RWPE2 (cell line): ENCODE results near the gene LMX1B.

Source experiments
- ATAC-seq: fragments of 200-7000 bp; cut with Tn5 transposase; 3 replicates; pipeline ENCODE4 v1.9.1; 2021; ENCODE audit warnings: low read depth
- DNase-seq: peaks from one replicate; pipeline ENCODE4 v3.0.0-alpha.2; 2020; ENCODE audit warnings: low spot score
- H3K27ac ChIP-seq: fragments of 450-650 bp; 2 replicates; pipeline ENCODE4 v1.5.1; 2017; ENCODE audit warnings: mild to moderate bottlenecking; ENCODE audit not compliant: poor library complexity, severe bottlenecking
- H3K27me3 ChIP-seq: fragments of 250-450 bp; sonication (Bioruptor Pico); 2 replicates; pipeline ENCODE4 v1.5.1; 2021; ENCODE audit warnings: mild to moderate bottlenecking, moderate library complexity; ENCODE audit not compliant: insufficient read depth, poor library complexity, severe bottlenecking
- H3K36me3 ChIP-seq: fragments of 250-450 bp; sonication (Bioruptor Pico); 2 replicates; pipeline ENCODE4 v1.5.1; 2020; ENCODE audit warnings: low read depth, mild to moderate bottlenecking, moderate library complexity
- H3K4me1 ChIP-seq: fragments of 250-450 bp; sonication (Bioruptor Pico); 2 replicates; pipeline ENCODE4 v1.5.1; 2021; ENCODE audit warnings: mild to moderate bottlenecking, moderate library complexity; ENCODE audit not compliant: insufficient read depth, poor library complexity, severe bottlenecking
- H3K4me3 ChIP-seq: fragments of 250-450 bp; sonication (Bioruptor Pico); 2 replicates; pipeline ENCODE4 v1.5.1; 2021; ENCODE audit warnings: mild to moderate bottlenecking, moderate library complexity; ENCODE audit not compliant: severe bottlenecking
- H3K9me3 ChIP-seq: fragments of 250-450 bp; sonication (Bioruptor Pico); 2 replicates; pipeline ENCODE4 v1.5.1; 2021; ENCODE audit warnings: mild to moderate bottlenecking, moderate library complexity; ENCODE audit not compliant: severe bottlenecking
- CTCF ChIP-seq: fragments of 450-650 bp; IDR thresholded peaks from one replicate; pipeline ENCODE4 v1.5.1; 2017; ENCODE audit warnings: mild to moderate bottlenecking, moderate library complexity; ENCODE audit not compliant: poor library complexity, severe bottlenecking

The LMX1B gene

GRCh38 chr9:126604059-126605055, 9.4 kb upstream of the LMX1B start:
- DNase-seq (peak; percentile 42), ATAC-seq (no peak)
- no peak overlapping the region for H3K4me3 ChIP-seq
- H3K36me3 ChIP-seq = no peaks in the 10 kb centered on the region
- H3K4me1 ChIP-seq = no peaks in the 10 kb centered on the region
- peaks cover 21% of the 10 kb centered on the region for H3K27me3 ChIP-seq
- TF ChIP-seq CTCF = no peak
- no peaks in the 10 kb centered on the region for H3K9me3 ChIP-seq
- H3K27ac ChIP-seq = no peak overlapping the region

GRCh38 chr9:126605792-126606482, 7.8 kb upstream of the LMX1B start:
- H3K4me3 ChIP-seq = no peak overlapping the region
- DNase-seq (peak; percentile 63), ATAC-seq (peak; percentile 44; the same call in 1 of the 3 replicates)
- H3K36me3 ChIP-seq = no peaks in the 10 kb centered on the region
- H3K4me1 ChIP-seq = no peaks in the 10 kb centered on the region
- no peak for TF ChIP-seq CTCF
- H3K9me3 ChIP-seq = no peaks in the 10 kb centered on the region
- peaks cover 37% of the 10 kb centered on the region for H3K27me3 ChIP-seq
- H3K27ac ChIP-seq = no peak overlapping the region

- no peak for ATAC-seq
- no peak overlapping the region for H3K4me3 ChIP-seq
- no peaks in the 10 kb centered on the region for H3K36me3 ChIP-seq
- DNase-seq = no peak
- TF ChIP-seq CTCF = no peak
- H3K4me1 ChIP-seq = no peaks in the 10 kb centered on the region
- H3K9me3 ChIP-seq = no peaks in the 10 kb centered on the region
- peaks cover 37% of the 10 kb centered on the region for H3K27me3 ChIP-seq
- H3K27ac ChIP-seq = no peak overlapping the region
Measured at GRCh38 chr9:126606483-126606870, 7.3 kb upstream of the LMX1B start.

GRCh38 chr9:126607086-126607485, 6.6 kb upstream of the LMX1B start:
- peaks cover 42% of the 10 kb centered on the region for H3K27me3 ChIP-seq

More at GRCh38 chr9:126607086-126607485, 6.6 kb upstream of the LMX1B start:
- H3K9me3 ChIP-seq = no peaks in the 10 kb centered on the region
- ATAC-seq (no peak), DNase-seq (peak; percentile 28)
- TF ChIP-seq CTCF = no peak
- no peak overlapping the region for H3K27ac ChIP-seq
- H3K4me3 ChIP-seq = no peak overlapping the region
- H3K4me1 ChIP-seq = no peaks in the 10 kb centered on the region
- no peaks in the 10 kb centered on the region for H3K36me3 ChIP-seq
